ENCODE measurements around the gene PREX1.

Gene PREX1

GRCh38 chr20:48689874-48690571, 137.8 kb downstream of the PREX1 start:
- H3K4me3 ChIP-seq, result no peak overlapping the region
- no peak overlapping the region for H3K27ac ChIP-seq
- peaks cover 0 to 100% (median 0%) of the 10 kb centered on the region in 11 experiments; a peak in 10 of 22 replicates for H4K20me1 ChIP-seq
- no peak for TF ChIP-seq Cebpa-rat (IDR thresholded peaks at IDR 0.05)
- H3K27me3 ChIP-seq, result no peaks in the 10 kb centered on the region
- no peak overlapping the region for H3K4me2 ChIP-seq
- peaks cover 27 to 37% (median 31%) of the 10 kb centered on the region in 10 experiments for H3K4me1 ChIP-seq
- H3K9ac ChIP-seq, result no peak overlapping the region
- H3K9me3 ChIP-seq (replicated peaks in 1 of 11), result no peaks in the 10 kb centered on the region
- peaks cover 0 to 99% (median 46%) of the 10 kb centered on the region in 11 experiments; a peak in 14 of 22 replicates for H3K36me3 ChIP-seq

GRCh38 chr20:48689388-48689787, 138.4 kb downstream of the PREX1 start:
- no peaks in the 10 kb centered on the region for H3K27me3 ChIP-seq
- no peak overlapping the region for H3K4me3 ChIP-seq
- H3K36me3 ChIP-seq, result peaks cover 0 to 99% (median 40%) of the 10 kb centered on the region in 11 experiments; a peak in 14 of 22 replicates
- peaks cover 33 to 43% (median 37%) of the 10 kb centered on the region in 10 experiments for H3K4me1 ChIP-seq
- TF ChIP-seq Cebpa-rat (IDR thresholded peaks at IDR 0.05), result no peak
- no peaks in the 10 kb centered on the region for H3K9me3 ChIP-seq (replicated peaks in 1 of 11)
- no peak overlapping the region for H3K27ac ChIP-seq
- H4K20me1 ChIP-seq, result peaks cover 0 to 100% (median 0%) of the 10 kb centered on the region in 11 experiments; a peak in 10 of 22 replicates
- no peak overlapping the region for H3K9ac ChIP-seq
- no peak overlapping the region for H3K4me2 ChIP-seq

DNA sequence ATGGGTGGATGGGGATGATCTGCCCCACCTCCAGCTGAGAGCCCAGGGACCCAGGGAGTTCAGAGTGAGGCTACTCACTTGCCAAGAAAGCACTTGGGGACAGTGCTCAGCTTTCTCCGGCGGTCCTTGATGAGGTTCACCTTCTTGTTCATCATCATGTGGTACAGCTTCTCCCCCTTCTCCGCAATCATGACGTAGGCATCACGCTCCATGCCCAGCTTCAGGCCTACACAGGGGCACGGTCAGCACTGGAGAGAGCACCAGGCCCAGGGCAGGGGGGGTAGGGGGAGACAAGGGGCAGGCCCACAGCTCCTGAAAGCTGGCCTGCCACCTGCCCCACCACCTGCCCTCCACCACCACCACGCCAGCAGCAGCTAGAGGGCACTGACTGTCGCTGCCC, 139.2 kb downstream of the PREX1 start:
- H3K4me1 ChIP-seq, result peaks cover 41 to 51% (median 45%) of the 10 kb centered on the region in 10 experiments
- H3K9me3 ChIP-seq (replicated peaks in 1 of 11), result no peaks in the 10 kb centered on the region
- H3K4me3 ChIP-seq, result no peak overlapping the region
- H4K20me1 ChIP-seq, result peaks cover 0 to 100% (median 0%) of the 10 kb centered on the region in 11 experiments; a peak in 10 of 22 replicates
- TF ChIP-seq Cebpa-rat (IDR thresholded peaks at IDR 0.05), result no peak
- no peak overlapping the region; a peak in 1 of 22 replicates for H3K9ac ChIP-seq
- no peak overlapping the region for H3K27ac ChIP-seq
- H3K4me2 ChIP-seq, result peak overlapping the region in 1 of 11 experiments; percentile 86; a peak in 1 of 22 replicates
- H3K36me3 ChIP-seq, result peaks cover 0 to 99% (median 34%) of the 10 kb centered on the region in 11 experiments; a peak in 14 of 22 replicates
- H3K27me3 ChIP-seq, result no peaks in the 10 kb centered on the region

DNA sequence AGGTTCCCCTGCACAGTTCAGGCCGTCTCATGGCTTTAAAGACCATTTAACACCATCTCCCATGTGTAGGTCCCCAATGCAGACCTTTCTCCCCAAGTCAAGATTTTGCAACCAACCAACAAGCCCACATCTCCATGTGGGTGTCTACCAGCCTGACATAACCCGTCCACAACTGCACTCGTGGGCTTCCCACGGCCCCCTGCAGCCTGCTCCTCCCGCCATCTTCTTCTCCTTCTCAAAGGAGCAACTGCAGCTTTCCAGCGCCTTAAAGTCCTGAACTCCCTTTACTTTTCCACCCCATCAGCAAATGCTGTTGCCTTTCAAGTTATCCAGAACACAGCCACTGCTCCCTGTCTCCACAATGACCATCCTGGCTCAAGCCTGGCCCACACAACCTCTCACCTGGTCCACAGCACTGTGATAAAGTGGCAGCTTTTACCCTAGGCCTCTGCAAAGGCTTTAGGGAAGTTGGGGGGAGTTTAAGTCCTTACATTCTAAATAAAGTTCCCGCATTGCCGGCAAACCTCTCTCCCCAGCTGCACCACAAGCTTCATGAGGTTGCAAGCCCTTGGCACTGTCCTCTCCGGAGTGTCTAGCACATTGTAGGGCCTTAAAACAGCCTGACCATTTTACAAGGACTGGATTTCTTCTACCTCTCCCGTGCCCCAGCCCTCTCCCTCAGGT, 140.5 kb downstream of the PREX1 start:
- Histone ChIP-seq H4K20me1 (peaks cover 0 to 100% (median 0%) of the 10 kb centered on the region in 11 experiments; a peak in 10 of 22 replicates), H3K9me3 (replicated peaks in 1 of 11) (no peaks in the 10 kb centered on the region), H3K4me1 (peaks cover 54 to 64% (median 58%) of the 10 kb centered on the region in 10 experiments), H3K9ac (0 out of 22 replicates have a peak overlapping the region, but pooled peaks of 1 of the 11 experiments have one; percentile 1), H3K36me3 (peaks cover 0 to 98% (median 28%) of the 10 kb centered on the region in 11 experiments; a peak in 14 of 22 replicates), H3K27ac (no peak overlapping the region), H3K27me3 (no peaks in the 10 kb centered on the region), H3K4me2 (peak overlapping the region; percentile 5 to 88 (median 75); a peak in 20 of 22 replicates), H3K4me3 (no peak overlapping the region)
- TF ChIP-seq Cebpa-rat (IDR thresholded peaks at IDR 0.05), result no peak

GRCh38 chr20:48686238-48687116, 141.3 kb downstream of the PREX1 start:
- Histone ChIP-seq H3K36me3 (peaks cover 0 to 98% (median 20%) of the 10 kb centered on the region in 11 experiments; a peak in 14 of 22 replicates), H3K9ac (peak overlapping the region in 2 of 11 experiments; percentile 5 to 51; a peak in 2 of 22 replicates), H3K4me2 (peak overlapping the region; percentile 12 to 88 (median 77); a peak in 21 of 22 replicates), H3K4me3 (no peak overlapping the region), H3K27ac (peak overlapping the region in 1 of 11 experiments; percentile 24; a peak in 2 of 22 replicates), H3K4me1 (peaks cover 62 to 68% (median 66%) of the 10 kb centered on the region in 10 experiments), H4K20me1 (peaks cover 0 to 100% (median 0%) of the 10 kb centered on the region in 11 experiments; a peak in 9 of 22 replicates), H3K9me3 (replicated peaks in 1 of 11) (no peaks in the 10 kb centered on the region), H3K27me3 (no peaks in the 10 kb centered on the region)
- TF ChIP-seq Cebpa-rat (IDR thresholded peaks at IDR 0.05), result no peak

GRCh38 chr20:48685300-48685699, 142.5 kb downstream of the PREX1 start:
- H3K4me1 ChIP-seq, result peaks cover 62 to 70% (median 66%) of the 10 kb centered on the region in 10 experiments
- peaks cover 0 to 98% (median 21%) of the 10 kb centered on the region in 11 experiments; a peak in 13 of 22 replicates for H3K36me3 ChIP-seq
- no peaks in the 10 kb centered on the region for H3K9me3 ChIP-seq (replicated peaks in 1 of 11)
- no peak overlapping the region for H3K27ac ChIP-seq
- peaks cover 0 to 100% (median 0%) of the 10 kb centered on the region in 11 experiments; a peak in 9 of 22 replicates for H4K20me1 ChIP-seq
- peak overlapping the region; percentile 73 to 89 (median 83) for H3K4me2 ChIP-seq
- no peak for TF ChIP-seq Cebpa-rat (IDR thresholded peaks at IDR 0.05)
- peak overlapping the region in 1 of 11 experiments; percentile 13; a peak in 1 of 22 replicates for H3K9ac ChIP-seq
- H3K4me3 ChIP-seq, result no peak overlapping the region
- H3K27me3 ChIP-seq, result no peaks in the 10 kb centered on the region

GRCh38 chr20:48684501-48685041, 143.2 kb downstream of the PREX1 start:
- H3K9ac ChIP-seq, result peak overlapping the region in 3 of 11 experiments; percentile 2 to 41 (median 18); a peak in 3 of 22 replicates
- peaks cover 62 to 76% (median 68%) of the 10 kb centered on the region in 10 experiments for H3K4me1 ChIP-seq
- no peak for TF ChIP-seq Cebpa-rat (IDR thresholded peaks at IDR 0.05)
- peaks cover 0 to 100% (median 0%) of the 10 kb centered on the region in 11 experiments; a peak in 9 of 22 replicates for H4K20me1 ChIP-seq
- H3K4me3 ChIP-seq, result no peak overlapping the region
- H3K4me2 ChIP-seq, result peak overlapping the region; percentile 73 to 89 (median 83)
- H3K36me3 ChIP-seq, result peaks cover 0 to 98% (median 28%) of the 10 kb centered on the region in 11 experiments; a peak in 13 of 22 replicates
- peak overlapping the region in 6 of 11 experiments; percentile 1 to 25 (median 12); a peak in 4 of 22 replicates for H3K27ac ChIP-seq
- H3K27me3 ChIP-seq, result no peaks in the 10 kb centered on the region
- H3K9me3 ChIP-seq (replicated peaks in 1 of 11), result no peaks in the 10 kb centered on the region
